HG02884 (cell line): ENCODE measurements around the gene SOCS3.
"Not testable (repeated sequence)": the region's sequence is repeated elsewhere in the genome, so short reads cannot be mapped to it uniquely, and the experiment has no call there.

Source experiments
- ATAC-seq: cut with Tn5 transposase; IDR thresholded peaks from one replicate; pipeline ENCODE4 v1.9.1; 2021; ENCODE audit warnings: mild to moderate bottlenecking, moderate library complexity; ENCODE audit not compliant: unreplicated experiment

Gene SOCS3

DNA sequence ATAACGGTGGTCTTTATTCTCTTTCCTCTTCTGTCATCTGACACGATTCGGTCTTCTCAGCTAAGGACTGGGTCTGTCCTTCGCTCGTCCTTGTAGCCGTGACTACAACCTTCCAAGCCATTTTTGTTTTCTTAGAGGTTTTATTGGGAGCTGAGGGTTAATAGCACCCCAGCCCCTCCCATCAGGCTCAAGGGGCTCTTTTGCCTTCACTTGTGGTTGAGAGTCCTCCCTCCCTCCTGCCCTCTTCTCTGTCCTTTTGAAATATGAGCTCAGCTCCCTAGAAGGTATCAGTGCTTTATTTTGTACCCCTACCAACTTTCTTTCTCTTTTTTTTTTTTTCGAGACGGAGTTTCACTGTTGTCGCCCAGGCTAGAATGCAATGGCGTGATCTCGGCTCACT, 24.7 kb downstream of the SOCS3 start:
- ATAC-seq = no peak

DNA sequence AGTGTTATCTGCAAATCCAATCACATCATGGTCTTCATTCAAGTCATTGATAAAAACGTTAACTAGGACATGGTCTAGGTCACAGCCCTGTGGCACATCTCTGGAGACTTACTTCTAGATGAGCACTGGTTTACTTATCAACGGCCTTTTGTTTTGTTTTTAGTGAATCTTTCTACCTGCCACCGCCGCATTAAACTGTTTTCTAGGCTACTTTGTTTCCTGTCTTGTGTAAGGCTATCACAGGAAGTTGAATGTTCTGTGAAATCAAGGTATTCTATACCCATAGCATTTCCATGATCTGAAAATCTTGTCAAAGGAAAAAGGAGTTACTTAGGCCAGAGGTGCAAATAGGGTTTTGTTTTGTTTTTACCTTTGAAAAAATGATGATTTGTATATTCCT, 26.9 kb downstream of the SOCS3 start:
- ATAC-seq = no peak

DNA sequence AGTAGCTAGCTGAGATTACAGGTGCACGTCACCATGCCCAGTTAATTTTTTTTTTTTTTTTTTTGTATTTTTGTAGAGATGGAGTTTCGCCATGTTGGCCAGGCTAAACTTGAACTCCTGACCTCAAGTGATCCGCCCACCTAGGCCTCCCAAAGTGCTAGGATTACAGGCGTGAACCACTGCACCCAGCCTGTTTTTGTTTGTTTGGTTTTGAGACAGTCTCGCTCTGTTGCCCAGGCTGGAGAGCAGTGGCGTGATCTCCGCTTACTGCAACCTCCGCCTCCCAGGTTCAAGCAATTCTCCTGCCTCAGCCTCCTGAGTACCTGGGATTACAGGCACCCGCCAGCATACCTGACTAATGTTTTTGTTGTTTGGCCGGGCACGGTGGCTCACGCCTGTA, 28.5 kb downstream of the SOCS3 start:
- not testable (repeated sequence) for ATAC-seq

DNA sequence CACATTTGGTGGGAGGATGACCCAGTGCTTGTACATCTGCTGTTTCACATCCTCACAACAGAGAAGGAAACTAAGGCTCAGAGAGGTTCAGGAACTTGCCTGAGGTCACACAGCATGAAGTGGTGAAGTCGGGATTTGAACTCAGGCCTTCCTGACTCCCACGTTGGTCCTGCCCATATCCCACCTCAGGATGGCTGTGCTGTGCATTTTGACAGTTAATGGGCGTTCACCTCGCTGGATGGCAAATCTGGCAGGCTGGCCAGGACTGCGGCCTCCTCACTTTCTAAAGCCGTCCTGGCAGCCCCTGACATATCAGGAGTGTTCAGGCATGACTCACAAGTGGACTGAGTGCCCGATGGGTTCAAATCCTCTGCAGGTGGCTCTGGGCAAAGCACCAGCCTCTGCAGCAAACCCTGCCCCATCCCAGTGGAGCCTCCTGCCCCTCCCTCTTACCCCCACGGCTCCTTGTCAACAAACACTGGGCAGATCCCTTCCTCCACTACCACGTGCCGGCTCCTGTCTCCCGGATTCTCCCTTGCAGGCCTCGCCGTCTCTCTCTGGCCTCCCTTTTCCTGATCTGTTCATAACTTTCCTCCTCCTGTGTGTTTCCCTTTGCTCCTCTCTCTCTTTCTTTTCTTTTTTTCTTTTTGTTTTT, 29.2 kb downstream of the SOCS3 start:
- ATAC-seq = no peak

DNA sequence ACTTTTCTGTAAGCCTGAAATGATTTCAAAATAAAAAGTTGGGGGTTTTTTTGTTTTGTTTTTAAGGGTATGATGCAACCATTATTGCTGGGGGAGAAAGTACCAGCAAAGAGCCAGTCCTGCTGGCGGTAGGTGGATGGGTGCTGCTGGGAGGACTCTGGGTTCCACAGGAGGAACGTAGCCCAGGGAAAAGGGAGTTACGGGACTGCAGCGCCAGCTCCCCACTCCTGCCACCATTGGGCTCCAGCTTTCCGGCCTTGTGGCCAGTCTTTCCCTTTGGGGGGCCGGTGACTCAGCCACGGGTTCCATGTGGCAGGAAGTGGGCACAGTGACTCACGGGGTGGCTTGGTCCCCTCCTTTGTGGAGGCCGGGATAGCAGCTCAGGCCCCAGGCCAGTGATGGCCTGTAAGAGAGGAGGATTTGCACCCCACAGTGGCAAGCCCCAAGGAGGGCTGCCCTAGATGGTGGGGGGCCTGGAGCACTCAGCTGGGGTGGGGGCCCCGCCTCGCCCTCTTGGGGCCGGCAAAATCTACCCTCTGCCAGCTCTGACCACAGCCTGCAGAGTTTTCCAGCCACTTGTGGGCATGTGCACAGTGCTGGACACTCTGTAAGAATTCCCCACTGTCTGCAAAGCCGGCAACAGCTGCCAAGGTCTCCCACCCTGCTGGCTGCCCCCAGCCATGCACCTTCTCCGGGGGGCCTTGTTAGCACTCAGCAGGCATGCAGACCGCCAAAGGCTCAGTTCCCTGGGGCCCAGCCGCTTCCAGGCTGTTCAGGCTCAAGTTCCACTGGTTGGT, 30.4 kb downstream of the SOCS3 start:
- ATAC-seq = no peak

DNA sequence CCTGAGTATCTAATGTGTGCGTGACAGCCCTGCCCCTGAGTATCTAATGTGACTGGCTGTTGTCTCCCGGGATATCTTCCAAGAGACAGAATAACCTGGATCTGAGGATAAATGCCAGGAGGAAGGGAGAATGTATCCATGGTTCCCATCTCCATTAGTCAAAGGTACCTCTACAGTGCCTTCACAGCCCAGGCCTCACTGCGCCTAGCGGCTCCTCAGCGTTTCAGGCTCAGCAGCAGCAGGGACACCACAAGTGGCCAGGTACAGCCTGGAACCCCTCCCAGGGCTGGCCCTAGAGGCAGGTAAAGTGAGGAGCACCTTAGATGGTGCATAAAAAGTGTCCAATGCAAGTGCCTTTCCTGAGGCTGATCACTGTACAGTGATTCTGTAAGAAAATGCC, 32.0 kb downstream of the SOCS3 start:
- no peak for ATAC-seq

DNA sequence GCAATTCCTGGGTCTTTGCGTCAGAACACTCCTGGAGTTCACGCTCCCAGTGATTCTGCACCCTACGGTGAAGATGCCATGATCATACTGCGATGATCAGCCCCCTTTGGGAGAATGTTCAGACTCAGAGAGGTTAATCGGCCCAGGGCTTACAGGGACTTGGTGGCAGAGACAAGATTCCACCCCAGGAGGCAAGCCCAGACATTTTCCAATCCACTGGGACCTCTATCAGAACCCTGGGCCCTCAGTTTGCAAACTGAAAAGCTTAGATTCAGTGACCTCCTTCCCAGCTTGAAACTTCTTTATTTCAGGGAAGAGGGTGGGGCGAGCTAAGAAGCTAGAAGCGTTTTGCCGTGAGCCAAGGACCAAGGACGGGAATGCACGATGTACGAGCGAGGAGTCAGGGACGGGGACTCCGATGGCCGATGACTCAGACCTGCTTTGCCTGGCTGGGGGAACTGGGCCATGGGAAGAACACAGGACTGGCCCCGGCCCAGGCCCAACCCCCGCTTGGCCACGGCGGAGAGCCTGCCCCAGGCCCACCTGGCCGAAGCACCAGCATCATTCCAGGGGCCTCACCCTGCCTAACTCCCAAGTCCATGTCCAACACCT, 34.7 kb downstream of the SOCS3 start:
- ATAC-seq = no peak

DNA sequence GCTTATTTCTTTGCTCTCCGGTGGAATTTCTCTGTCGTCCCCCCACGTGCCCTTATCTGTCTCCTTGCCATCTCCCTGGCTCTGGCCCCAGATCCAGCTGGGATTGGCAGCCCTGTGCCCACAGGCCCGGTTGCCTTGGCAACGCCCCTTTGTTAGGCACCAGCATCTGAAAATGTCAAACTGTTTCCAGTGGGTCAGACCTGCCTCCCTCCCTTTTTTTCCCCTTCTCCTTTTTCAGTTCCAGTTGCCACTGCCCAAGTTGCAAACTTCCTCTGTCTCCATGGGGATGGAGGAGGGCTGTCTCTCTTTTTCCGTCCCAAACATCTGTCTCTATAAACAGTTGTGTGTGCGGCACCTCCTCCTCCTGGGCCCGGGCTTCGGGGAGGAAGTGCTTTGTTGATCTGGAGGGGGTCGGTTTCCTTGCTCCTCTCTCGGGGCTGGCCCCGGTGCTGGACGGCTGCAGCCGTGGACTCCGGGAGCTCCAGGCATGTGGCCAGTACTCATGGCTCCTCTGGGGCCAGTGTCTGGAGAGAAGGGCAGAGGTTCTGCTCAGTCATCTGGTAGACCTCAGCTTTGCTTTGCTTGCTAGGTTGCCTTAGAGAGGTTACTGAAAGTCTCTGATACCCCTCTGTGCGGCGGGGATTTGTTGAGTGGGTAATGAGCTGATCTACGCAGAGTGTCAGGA, 35.3 kb downstream of the SOCS3 start:
- no peak for ATAC-seq

DNA sequence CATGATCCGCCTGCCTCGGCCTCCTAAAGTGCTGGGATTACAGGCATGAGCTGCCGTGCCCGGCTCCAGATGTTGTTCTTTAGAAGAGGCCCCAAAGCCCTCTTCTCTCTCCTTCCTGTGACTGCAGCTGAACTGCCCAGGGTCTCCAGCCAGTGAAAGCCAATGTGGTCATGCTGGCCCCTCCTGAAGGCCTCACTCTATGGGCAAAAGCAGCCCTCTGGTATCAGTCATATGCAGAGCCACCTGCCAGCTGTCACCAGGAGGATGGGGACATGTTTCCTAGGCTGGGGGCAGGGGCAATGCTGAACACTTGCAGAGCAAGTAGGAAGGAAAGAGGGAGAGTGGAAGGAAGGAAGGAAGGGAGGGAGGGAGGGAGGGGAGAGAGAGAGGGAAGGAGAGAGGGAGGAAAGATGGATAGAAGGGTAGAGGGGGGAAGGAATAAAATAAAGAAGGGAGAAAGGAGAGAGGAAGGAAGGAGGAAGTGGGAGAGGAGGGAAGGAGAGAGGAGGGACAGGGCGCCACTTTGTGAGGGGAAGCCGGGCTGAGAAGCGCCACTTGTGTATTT, 36.0 kb downstream of the SOCS3 start:
- ATAC-seq = no peak

DNA sequence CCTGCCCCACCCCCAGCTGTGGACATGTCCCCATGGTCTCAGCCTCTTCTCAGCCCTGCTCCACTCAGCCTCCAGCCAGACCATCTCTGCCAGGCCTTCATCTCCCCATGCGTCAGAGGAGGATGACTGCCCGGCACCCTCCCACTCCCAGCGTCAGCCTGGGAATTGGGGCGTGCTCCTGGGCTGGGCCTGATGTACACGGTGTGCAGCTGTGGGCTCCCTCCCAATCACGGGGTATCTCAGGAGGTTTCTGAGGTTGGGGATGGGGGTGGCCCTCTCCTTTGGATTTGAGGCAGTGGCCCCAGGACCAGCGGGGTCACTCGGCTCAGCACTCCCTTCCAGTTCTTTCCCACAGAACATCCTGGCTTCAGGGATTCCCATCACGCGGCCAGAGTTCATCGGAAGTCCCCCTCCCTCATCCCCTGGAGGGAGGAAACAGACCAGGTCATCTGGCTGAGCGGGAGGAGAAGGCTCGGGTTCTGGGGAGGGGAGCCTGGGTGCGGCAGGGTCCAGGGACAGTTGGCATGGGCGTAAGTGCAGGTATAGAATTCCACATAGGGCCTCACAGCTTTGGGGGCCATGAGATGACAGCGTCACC, 36.9 kb downstream of the SOCS3 start:
- no peak for ATAC-seq

DNA sequence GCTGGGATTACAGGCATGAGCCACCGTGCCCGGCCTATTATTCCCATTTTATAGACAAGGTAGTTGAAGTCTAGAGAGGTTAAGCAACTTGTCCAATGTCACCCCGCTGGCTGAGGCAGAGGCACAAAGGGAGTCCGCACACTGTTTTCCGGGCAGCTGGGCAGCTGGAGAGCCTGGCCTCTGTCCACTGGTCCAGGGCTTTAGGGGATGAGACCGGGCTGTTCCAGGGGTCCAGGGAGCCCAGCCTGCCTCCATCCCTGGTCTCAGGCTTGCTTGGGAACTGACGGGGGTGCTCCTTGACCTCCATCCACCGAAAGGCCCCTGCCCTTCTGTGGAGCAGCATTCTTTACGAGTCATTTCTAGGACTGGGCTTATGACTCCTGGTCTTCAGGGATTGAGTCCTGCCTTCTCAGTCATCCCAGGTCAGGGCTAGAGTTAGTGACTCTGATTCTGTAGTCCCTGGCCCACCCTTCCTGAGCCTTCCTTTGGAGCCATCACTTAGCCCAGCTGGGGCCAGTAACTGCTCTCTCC, 37.5 kb downstream of the SOCS3 start:
- no peak for ATAC-seq

DNA sequence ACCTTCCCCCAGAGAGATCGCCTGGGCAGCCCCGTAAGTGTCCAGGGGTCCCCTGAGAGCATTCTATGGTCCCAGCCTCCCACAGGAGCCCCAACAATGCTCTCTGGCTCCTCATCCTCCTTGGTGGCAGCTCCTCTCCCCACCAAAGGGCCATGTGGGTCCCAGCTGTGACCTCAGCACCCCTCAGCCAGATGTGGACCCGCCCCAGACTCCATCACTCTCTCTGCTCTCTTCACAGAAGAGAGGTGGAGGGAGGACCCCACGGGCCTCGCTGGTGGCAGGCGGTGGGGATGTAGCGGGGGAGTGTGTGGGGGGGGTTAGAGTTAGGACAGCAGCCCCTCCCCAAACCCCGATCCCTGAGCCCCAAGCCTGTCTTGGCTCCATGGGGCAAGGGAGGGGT, 41.0 kb downstream of the SOCS3 start:
- ATAC-seq = no peak

DNA sequence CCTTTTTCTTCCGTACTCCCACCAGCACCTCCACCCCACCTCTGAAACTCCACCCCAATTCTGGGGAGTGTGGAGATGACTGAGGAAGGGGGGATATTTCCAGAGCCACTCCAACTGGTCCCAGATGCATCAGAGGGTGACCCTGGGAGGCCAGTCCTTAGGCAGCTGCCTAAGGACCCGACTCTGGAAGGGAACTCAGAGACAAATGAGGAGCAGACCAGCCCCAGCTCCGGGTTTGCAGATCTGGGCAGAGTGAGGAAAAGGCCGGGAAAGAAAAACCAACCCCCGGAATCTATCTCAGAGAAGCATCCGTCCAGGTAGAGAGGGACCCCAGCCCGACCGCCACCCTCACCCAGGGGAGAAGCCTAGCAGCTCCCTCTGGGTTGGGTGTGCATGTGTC, 41.5 kb downstream of the SOCS3 start:
- no peak for ATAC-seq

DNA sequence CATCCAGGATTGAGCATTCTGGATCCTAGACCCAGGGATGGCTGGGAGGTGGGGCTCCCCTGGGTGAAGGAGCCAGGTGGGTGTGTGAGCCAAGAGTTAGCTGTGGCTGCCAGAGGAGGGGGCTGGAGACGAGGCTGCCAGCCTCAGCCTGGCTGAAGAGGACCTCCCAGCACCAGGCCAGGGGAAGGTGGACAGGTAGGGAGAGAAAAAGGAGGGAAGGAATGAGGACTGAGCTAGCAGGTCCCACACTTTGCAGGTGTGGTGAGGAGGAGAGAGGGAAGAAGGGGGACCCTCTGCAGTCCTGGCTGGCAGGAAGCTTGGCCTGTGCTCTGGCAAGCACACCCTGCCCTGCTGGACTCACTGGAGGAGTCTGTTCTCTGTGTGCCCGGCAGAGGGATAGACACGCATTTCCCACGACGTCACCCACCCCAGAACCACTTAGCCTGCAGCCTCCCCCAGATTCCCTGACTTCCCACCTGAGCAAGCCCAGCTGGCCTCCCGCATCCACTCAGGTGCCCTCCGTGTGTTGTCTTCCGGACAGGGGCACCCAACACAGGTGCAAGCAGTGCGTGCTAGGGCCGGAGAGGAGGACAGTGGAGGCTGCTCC, 42.0 kb downstream of the SOCS3 start:
- ATAC-seq = no peak

DNA sequence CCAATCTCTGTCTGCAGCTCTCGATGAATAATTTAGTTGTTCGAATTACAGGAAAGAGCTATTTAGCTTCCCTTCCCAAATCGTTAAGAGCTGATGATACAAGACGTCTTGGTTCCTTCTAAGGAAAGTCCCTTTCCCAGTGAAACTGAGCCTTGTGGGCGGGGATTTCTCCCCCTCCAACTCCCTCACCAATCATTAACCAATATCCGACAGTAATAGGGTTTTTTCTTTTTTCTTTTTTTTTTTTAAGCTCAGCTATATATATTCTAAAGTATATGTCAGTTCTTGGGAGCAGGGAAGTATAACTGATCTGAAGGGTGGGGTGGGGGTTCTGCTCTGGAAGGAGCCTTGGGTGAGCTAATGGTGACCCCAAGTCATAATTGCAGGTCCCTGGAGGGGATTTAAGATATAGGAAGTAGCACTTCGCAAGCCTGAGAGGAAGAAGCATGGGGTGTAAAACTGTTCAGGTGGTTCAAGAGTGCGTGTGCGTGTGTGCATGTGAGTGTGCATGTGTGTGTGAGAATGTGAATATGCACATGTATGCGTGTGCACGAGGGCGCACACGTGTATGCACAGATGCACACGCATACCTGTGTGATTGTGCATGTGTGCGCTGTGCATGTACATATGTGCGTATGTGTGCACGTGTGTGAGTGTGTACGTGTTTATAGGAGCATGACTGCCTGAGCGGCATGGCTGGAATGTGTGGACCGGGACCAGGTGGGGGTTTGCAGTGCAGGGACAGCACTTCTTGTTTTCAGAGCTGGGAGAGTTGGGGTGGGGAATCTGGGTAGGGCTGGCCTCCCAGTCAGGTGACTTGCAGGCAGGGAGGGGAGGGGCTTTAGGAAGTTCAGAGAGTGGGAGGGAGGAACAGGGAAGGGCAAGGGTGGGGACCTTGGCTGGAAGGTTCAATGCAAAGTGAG, 42.7 kb downstream of the SOCS3 start:
- no peak for ATAC-seq

DNA sequence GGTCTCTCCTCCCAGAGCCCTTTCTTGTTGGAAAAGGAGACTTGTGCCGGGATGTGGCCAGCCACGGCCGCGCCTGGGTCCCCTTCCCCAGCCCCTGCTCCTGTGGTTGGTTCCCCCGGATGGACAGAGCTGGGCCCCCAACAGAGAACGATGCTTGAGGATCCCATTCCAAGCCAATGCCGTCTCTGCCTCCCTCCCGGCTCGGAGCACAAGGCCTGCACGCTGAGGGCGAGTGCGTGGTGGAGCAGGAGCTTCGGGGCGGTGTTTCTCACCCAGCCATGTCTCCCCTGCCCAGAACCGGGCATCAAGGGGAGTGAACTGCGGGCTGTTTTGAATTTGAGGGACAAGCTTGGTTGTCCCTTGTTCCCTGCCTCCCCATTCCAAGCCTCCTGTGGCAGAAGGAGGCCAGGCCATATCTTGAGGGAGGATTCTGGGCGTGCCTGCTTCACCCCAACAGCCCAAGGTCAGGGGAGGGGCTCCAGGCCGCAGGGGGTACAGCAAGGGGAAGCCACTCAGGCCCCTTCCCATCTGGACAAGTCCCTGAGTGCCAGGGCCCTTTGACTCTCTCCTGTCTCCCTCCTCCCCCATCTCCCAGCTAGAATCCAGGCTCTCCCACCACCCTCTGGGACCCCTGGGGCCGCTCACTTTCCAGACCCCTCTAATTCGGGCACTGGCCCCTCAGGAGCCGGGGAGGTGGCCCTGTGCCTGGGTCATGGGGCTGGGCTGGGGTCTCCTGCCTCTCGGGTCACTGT, 43.6 kb downstream of the SOCS3 start:
- no peak for ATAC-seq

DNA sequence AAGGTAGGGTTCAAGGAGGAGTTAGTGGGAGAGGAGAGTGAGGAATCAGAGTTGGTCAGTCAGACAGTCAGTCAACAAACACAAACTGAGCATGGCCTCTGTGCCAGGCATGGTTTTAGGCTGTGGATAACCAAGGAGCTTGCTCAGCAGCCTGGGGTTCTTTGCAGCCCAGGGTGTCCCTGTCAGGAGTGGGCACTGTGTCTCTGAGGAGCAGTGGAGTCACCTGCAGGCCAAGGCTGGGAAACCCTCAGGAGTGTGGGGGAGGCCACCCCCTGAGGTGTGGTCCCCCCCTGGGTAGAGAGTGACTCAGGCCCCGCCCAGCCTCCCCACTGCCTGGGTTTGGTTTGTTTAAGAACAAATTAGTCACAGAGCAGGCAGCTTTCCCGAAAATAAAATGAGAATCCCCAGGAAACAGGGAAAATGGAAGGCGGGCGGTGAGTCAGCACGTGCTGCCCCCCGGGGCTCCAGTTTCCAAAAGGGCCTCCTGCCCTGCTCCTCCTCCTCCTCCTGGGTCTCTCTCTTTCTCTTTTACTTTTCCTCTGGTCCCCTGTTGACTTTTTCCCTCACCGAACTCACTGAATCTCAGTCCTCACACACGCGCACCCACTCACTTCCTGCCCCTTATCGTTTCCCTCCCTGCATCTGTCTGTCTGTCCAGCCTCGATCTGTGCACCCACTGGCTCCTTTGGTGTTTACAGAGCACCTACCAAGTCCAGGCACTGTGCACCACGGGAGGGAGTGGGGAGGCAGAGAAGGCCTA, 44.3 kb downstream of the SOCS3 start:
- no peak for ATAC-seq
